ENCODE data around the gene PCDHGB4.

DNA sequence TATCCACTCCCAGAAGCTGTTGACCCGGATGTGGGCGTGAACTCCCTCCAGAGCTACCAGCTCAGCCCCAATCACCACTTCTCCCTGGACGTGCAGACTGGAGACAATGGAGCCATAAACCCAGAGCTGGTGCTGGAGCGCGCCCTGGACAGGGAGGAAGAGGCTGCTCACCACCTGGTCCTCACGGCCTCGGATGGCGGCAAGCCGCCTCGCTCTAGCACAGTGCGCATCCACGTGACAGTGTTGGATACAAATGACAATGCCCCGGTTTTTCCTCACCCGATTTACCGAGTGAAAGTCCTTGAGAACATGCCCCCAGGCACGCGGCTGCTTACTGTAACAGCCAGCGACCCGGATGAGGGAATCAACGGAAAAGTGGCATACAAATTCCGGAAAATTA is 5.8 kb downstream of the PCDHGB4 start:
- TF ChIP-seq, protein P1, sequence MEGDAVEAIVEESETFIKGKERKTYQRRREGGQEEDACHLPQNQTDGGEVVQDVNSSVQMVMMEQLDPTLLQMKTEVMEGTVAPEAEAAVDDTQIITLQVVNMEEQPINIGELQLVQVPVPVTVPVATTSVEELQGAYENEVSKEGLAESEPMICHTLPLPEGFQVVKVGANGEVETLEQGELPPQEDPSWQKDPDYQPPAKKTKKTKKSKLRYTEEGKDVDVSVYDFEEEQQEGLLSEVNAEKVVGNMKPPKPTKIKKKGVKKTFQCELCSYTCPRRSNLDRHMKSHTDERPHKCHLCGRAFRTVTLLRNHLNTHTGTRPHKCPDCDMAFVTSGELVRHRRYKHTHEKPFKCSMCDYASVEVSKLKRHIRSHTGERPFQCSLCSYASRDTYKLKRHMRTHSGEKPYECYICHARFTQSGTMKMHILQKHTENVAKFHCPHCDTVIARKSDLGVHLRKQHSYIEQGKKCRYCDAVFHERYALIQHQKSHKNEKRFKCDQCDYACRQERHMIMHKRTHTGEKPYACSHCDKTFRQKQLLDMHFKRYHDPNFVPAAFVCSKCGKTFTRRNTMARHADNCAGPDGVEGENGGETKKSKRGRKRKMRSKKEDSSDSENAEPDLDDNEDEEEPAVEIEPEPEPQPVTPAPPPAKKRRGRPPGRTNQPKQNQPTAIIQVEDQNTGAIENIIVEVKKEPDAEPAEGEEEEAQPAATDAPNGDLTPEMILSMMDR (IDR thresholded peaks at IDR 0.05): no peak
- TF ChIP-seq RAD21 (conservative IDR thresholded peaks at IDR 0.05 in 1 of 2, IDR thresholded peaks at IDR 0.05 in 1 of 2) (no peak), HOXB5 (CRISPR knock-in tag; IDR thresholded peaks at IDR 0.05) (no peak), CHD4 (IDR thresholded peaks at IDR 0.05; ENCODE audit: borderline replicate concordance) (no peak), ZFP36 (IDR thresholded peaks at IDR 0.05; ENCODE audit: borderline replicate concordance, partially characterized antibody) (no peak), CHD2 (IDR thresholded peaks at IDR 0.05; ENCODE audit: low read length, partially characterized antibody) (no peak), EP300 (IDR thresholded peaks at IDR 0.05) (no peak), ELK1 (IDR thresholded peaks at IDR 0.05; ENCODE audit: low read depth, low read length) (no peak)
- TF ChIP-seq, protein P2, sequence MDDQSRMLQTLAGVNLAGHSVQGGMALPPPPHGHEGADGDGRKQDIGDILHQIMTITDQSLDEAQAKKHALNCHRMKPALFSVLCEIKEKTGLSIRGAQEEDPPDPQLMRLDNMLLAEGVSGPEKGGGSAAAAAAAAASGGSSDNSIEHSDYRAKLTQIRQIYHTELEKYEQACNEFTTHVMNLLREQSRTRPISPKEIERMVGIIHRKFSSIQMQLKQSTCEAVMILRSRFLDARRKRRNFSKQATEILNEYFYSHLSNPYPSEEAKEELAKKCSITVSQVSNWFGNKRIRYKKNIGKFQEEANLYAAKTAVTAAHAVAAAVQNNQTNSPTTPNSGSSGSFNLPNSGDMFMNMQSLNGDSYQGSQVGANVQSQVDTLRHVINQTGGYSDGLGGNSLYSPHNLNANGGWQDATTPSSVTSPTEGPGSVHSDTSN (IDR thresholded peaks at IDR 0.05): no peak
